RWPE2 (cell line): ENCODE measurements around the gene NDOR1.

Experiments used
- ATAC-seq: fragments of 200-7000 bp; cut with Tn5 transposase; 3 replicates; pipeline ENCODE4 v1.9.1; 2021; ENCODE audit warnings: low read depth
- DNase-seq: peaks from one replicate; pipeline ENCODE4 v3.0.0-alpha.2; 2020; ENCODE audit warnings: low spot score
- H3K27ac ChIP-seq: fragments of 450-650 bp; 2 replicates; pipeline ENCODE4 v1.5.1; 2017; ENCODE audit warnings: mild to moderate bottlenecking; ENCODE audit not compliant: poor library complexity, severe bottlenecking
- H3K27me3 ChIP-seq: fragments of 250-450 bp; sonication (Bioruptor Pico); 2 replicates; pipeline ENCODE4 v1.5.1; 2021; ENCODE audit warnings: mild to moderate bottlenecking, moderate library complexity; ENCODE audit not compliant: insufficient read depth, poor library complexity, severe bottlenecking
- H3K36me3 ChIP-seq: fragments of 250-450 bp; sonication (Bioruptor Pico); 2 replicates; pipeline ENCODE4 v1.5.1; 2020; ENCODE audit warnings: low read depth, mild to moderate bottlenecking, moderate library complexity
- H3K4me1 ChIP-seq: fragments of 250-450 bp; sonication (Bioruptor Pico); 2 replicates; pipeline ENCODE4 v1.5.1; 2021; ENCODE audit warnings: mild to moderate bottlenecking, moderate library complexity; ENCODE audit not compliant: insufficient read depth, poor library complexity, severe bottlenecking
- H3K4me3 ChIP-seq: fragments of 250-450 bp; sonication (Bioruptor Pico); 2 replicates; pipeline ENCODE4 v1.5.1; 2021; ENCODE audit warnings: mild to moderate bottlenecking, moderate library complexity; ENCODE audit not compliant: severe bottlenecking
- H3K9me3 ChIP-seq: fragments of 250-450 bp; sonication (Bioruptor Pico); 2 replicates; pipeline ENCODE4 v1.5.1; 2021; ENCODE audit warnings: mild to moderate bottlenecking, moderate library complexity; ENCODE audit not compliant: severe bottlenecking
- CTCF ChIP-seq: fragments of 450-650 bp; IDR thresholded peaks from one replicate; pipeline ENCODE4 v1.5.1; 2017; ENCODE audit warnings: mild to moderate bottlenecking, moderate library complexity; ENCODE audit not compliant: poor library complexity, severe bottlenecking

NDOR1 gene

DNA sequence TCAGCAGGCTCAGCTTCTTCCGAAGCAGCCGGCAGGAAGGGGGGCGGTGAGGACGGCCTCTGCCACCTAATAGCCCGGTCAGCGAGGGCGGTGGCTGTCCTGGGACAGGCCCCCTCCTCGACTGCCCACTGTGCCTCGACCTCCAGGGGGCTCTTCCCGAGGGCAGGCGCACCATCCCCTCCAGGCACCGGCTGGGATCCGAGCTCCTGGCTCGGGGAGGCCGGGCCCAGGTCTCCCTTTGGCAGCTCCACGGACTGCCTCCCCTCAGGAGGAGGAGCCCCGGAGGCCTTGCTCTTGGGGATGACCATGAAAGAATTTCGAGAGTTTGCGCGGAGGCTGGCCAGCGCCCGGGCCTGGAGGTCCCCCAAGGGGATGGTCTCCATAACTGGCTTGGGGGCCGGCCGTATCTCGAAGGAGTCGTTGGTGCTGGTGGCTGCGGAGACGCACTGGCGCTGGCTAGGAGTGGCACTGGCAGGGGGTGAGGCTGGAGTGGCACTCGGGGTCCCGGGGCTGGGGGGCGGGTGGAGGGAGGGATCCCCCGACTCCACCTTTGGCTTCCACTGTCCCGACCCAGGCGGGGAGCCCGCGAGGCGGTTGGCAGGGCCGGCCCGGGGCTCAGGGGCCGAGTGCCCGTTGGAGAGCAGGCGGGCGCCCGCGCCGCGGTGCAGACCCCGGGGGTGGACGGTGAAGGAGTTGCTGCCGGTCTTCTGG is 5.9 kb upstream of the NDOR1 start:
- H3K36me3 ChIP-seq = peaks cover 8% of the 10 kb centered on the region; the same call in 1 of the 2 replicates
- H3K4me3 ChIP-seq = peak overlapping the region; percentile 88
- peaks cover 22% of the 10 kb centered on the region for H3K4me1 ChIP-seq

GRCh38 chr9:137200311-137201204 is 4.9 kb upstream of the NDOR1 start, which contains the start of gene TPRN:
TSS of gene TPRN (minus strand) at chr9:137200741. CDS start at chr9:137200711, 30 bp downstream.
- no peak for TF ChIP-seq CTCF
- peak; percentile 100 for DNase-seq
- ATAC-seq = peak; percentile 93
- H3K27ac ChIP-seq = peak within 1 kb of the TSS; percentile 32
- peak within 1 kb of the TSS; percentile 88 for H3K4me3 ChIP-seq
- H3K36me3 ChIP-seq = peaks cover 8% of the 10 kb centered on the region; the same call in 1 of the 2 replicates
- peaks cover 13% of the 10 kb centered on the region for H3K4me1 ChIP-seq
- no peaks in the 10 kb centered on the region for H3K27me3 ChIP-seq
- no peaks in the 10 kb centered on the region for H3K9me3 ChIP-seq

More for the DNA sequence above, 5.9 kb upstream of the NDOR1 start:
- DNase-seq (no peak), ATAC-seq (no peak)
- TF ChIP-seq CTCF = no peak
- no peak overlapping the region for H3K27ac ChIP-seq
- no peaks in the 10 kb centered on the region for H3K9me3 ChIP-seq
- H3K27me3 ChIP-seq = no peaks in the 10 kb centered on the region

GRCh38 chr9:137201205-137201868 is 4.2 kb upstream of the NDOR1 start:
- TF ChIP-seq CTCF = no peak
- Histone ChIP-seq H3K27me3 (no peaks in the 10 kb centered on the region), H3K4me1 (peaks cover 15% of the 10 kb centered on the region), H3K36me3 (peaks cover 8% of the 10 kb centered on the region; the same call in 1 of the 2 replicates), H3K4me3 (peak overlapping the region; percentile 88), H3K27ac (peak overlapping the region; percentile 32), H3K9me3 (no peaks in the 10 kb centered on the region)
- ATAC-seq = no peak
- no peak for DNase-seq

DNA sequence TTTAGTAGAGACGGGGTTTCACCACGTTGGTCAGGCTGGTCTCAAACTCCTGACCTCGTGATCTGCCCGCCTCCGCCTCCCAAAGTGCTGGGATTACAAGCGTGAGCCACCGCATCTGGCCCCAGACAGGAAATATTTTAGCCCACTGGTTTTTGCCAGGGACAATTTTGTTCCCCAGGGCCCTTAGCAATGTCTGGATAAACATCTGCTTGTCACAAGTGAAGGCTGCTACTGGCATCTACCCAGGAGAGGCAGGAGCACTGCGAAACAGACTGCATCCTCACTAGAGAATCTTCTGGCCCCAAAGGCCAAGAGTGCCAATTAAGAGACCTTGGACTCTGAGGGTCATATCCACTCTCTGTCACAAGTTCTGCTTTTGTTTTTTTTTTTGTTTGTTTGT is 2.5 kb upstream of the NDOR1 start:
- peaks cover 17% of the 10 kb centered on the region for H3K4me1 ChIP-seq
- no peak for DNase-seq

More for the DNA sequence above, 2.5 kb upstream of the NDOR1 start:
- Histone ChIP-seq H3K27ac (no peak overlapping the region), H3K9me3 (no peaks in the 10 kb centered on the region), H3K27me3 (no peaks in the 10 kb centered on the region), H3K36me3 (peaks cover 8% of the 10 kb centered on the region; the same call in 1 of the 2 replicates), H3K4me3 (no peak overlapping the region)
- TF ChIP-seq CTCF = no peak
- no peak for ATAC-seq
